ENCODE data around the gene ZNF276.

- TF ChIP-seq POLR2AphosphoS5 (IDR thresholded peaks at IDR 0.05) (no peak), POLR2A (IDR thresholded peaks at IDR 0.05) (no peak)
These were observed 432 bp downstream of the ZNF276 start for GRCh38 chr16:89721546-89722391.
